ENCODE results near the gene HK1.

HK1 gene

DNA sequence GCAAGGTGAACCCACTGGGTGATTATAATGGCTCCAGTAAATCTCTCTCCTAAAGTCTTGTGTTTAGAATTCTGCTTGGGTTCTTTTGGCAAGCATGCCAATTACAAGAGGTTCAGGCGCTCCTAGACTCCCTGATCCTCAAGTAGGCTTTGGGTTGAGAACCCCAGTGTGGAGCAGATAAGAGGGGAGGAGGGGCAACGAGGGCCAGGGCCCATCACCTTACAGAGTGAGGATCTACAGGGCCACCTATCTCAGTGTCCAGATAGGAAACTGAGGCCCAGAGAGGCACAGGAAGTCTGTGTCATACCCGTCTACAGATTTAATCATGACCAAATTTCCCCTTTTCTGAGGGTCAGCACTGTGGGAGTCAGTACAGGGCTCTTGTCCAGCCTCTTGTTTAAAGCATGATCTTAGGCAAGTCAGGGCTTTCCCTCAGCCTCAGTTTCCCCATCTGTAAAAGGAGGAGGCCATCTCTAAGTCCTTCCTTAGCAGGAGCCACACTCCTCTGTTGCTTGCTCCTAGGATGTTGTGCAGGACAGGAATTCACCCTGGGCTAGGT is 134.0 kb downstream of the HK1 start:
- no peak for DNase-seq
- Histone ChIP-seq H3K4me2 (ENCODE audit: low read length) (no peak overlapping the region), H4K8ac (ENCODE audit: low read depth, low read length) (no peak overlapping the region), H2BK120ac (ENCODE audit: low read depth, low read length) (no peak overlapping the region), H3K36me3 (ENCODE audit: control insufficient read depth, insufficient read depth, low read length) (no peaks in the 10 kb centered on the region), H3K27ac (ENCODE audit: low read depth, low read length) (no peak overlapping the region), H2BK5ac (ENCODE audit: low read length) (no peak overlapping the region), H2BK15ac (replicated peaks; ENCODE audit: low read depth) (no peak overlapping the region), H3K4me1 (ENCODE audit: control insufficient read depth, low read depth, low read length) (no peaks in the 10 kb centered on the region), H3K23ac (ENCODE audit: low read length) (no peak overlapping the region), H3K4me3 (ENCODE audit: low read length) (no peak overlapping the region), H3K79me1 (ENCODE audit: low read length) (no peaks in the 10 kb centered on the region), H4K5ac (ENCODE audit: low read length) (no peak overlapping the region), H3K27me3 (ENCODE audit: insufficient read depth, low read length, poor library complexity) (no peaks in the 10 kb centered on the region), H3K9ac (ENCODE audit: low read length) (no peak overlapping the region), H2AK5ac (ENCODE audit: low read length) (no peak overlapping the region), H3K56ac (ENCODE audit: low read length) (no peak overlapping the region), H3K4ac (ENCODE audit: low read depth, low read length) (no peak overlapping the region), H3K79me2 (ENCODE audit: control insufficient read depth, insufficient read depth, low read length) (no peaks in the 10 kb centered on the region), H3K18ac (ENCODE audit: low read length) (no peak overlapping the region)
- no CpG with 5 or more reads among the region's 3 CpGs for WGBS (ENCODE audit: extremely low coverage, insufficient coverage, low lambda C conversion rate)

DNA sequence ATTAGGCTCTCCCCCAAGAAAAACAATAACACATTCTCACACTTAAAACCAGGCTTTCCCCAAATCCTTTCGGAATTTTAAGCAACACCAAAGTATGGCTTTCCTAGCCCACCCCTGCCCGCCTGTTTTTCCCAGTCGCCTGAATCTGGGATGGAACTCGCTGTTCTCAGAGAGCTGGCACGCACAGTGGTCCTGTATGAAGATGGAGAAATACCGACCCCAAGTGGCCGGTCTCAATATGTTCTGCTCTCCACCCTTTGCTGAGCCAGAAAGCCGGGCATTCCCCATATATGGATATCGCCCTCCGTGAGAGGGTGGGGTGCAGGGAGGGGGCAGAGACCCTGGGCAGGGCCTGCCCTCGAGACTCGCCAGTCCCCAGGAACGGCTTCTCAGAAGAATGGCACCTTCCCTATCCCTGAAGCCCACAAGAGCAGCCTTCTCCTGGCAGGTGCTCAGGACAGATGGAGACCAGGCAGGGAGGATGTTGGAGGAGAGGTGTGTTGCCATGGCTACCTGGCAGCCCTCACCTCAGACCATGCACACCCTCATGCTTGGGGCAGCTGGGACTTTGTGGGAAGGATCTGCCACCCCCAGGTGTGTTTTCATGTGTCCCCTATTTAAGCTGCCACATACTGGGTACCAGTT is 135.0 kb downstream of the HK1 start:
- H2BK15ac ChIP-seq (replicated peaks; ENCODE audit: low read depth): no peak overlapping the region
- H3K36me3 ChIP-seq (ENCODE audit: control insufficient read depth, insufficient read depth, low read length): no peaks in the 10 kb centered on the region
- no peak overlapping the region for H3K18ac ChIP-seq (ENCODE audit: low read length)
- H3K23ac ChIP-seq (ENCODE audit: low read length): no peak overlapping the region
- no peak overlapping the region for H3K27ac ChIP-seq (ENCODE audit: low read depth, low read length)
- no peak overlapping the region for H4K5ac ChIP-seq (ENCODE audit: low read length)
- H3K79me1 ChIP-seq (ENCODE audit: low read length): no peaks in the 10 kb centered on the region
- WGBS (ENCODE audit: extremely low coverage, insufficient coverage, low lambda C conversion rate): no CpG with 5 or more reads among the region's 13 CpGs
- no peaks in the 10 kb centered on the region for H3K79me2 ChIP-seq (ENCODE audit: control insufficient read depth, insufficient read depth, low read length)
- no peak overlapping the region for H3K4ac ChIP-seq (ENCODE audit: low read depth, low read length)
- peak; percentile 86 for DNase-seq
- H3K4me3 ChIP-seq (ENCODE audit: low read length): no peak overlapping the region
- H2AK5ac ChIP-seq (ENCODE audit: low read length): no peak overlapping the region
- H3K4me1 ChIP-seq (ENCODE audit: control insufficient read depth, low read depth, low read length): no peaks in the 10 kb centered on the region
- no peak overlapping the region for H2BK120ac ChIP-seq (ENCODE audit: low read depth, low read length)
- H4K8ac ChIP-seq (ENCODE audit: low read depth, low read length): no peak overlapping the region
- no peak overlapping the region for H2BK5ac ChIP-seq (ENCODE audit: low read length)
- H3K9ac ChIP-seq (ENCODE audit: low read length): no peak overlapping the region
- H3K56ac ChIP-seq (ENCODE audit: low read length): no peak overlapping the region
- no peak overlapping the region for H3K4me2 ChIP-seq (ENCODE audit: low read length)
- no peaks in the 10 kb centered on the region for H3K27me3 ChIP-seq (ENCODE audit: insufficient read depth, low read length, poor library complexity)

DNA sequence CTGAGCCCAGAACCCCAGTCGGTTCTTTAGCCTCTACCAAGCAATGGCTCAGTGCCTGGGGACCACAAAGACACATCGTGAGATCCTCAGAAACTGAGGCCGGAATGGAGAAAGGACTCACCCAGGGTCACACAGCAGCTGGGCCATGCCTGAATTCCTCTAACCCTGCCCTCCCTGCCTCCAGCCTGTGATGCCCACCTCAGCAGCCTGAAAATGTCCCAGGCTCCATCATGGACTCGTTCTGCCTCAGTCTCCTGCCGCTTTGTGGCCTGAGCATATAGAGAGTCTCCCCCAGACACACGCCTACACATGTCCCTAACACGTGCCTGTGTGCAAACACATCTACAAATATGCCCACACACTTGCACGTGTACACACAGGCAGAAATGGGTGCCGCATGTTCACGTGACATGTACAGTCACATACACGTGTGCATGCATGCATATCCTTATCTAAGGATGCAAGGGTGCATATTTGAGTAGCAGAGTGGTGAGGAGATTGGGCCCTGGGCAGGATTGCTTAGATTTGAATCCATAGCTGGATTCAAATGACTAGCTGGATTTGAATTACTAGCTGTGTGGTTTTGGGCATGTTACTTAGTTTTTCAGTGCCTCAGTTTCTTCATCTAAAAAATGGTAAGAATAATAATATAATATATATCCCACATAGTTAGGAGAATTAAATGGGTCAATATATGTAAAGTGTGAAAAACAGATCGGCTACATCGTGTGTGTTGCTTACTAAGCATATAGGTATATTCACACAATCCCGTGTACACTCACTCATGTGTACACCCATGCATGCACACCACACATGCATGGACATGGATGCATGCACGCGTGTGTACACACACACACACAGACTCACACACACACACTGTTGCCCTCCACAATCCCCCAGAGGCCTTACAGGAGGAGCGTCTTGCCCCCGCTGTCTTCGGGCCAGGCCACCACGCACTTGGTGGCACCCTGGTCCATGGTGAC is 136.0 kb downstream of the HK1 start:
- WGBS (ENCODE audit: extremely low coverage, insufficient coverage, low lambda C conversion rate): no CpG with 5 or more reads among the region's 20 CpGs
- H3K56ac ChIP-seq (ENCODE audit: low read length): no peak overlapping the region
- H3K27ac ChIP-seq (ENCODE audit: low read depth, low read length): no peak overlapping the region

DNA sequence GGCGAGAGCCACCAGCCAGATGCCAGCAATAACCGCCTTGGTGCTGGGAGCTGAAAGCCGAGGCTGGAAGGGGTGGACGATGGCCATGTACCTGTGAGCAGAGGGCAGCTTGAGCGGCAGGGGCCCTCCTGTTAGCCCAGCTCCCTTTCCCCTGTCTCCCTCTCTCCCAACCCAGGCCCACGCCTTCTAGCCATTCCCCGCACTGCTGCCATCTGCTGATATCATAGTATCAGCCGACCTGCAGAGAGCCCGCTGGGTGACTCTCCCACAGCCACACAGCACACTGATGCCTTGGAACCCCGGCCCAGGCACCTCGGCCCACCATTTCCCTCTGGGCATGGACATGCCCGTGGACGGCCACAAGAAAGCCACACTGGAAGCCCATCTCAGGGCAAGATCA is 136.8 kb downstream of the HK1 start:
- Histone ChIP-seq H3K18ac (ENCODE audit: low read length) (no peak overlapping the region), H3K27me3 (ENCODE audit: insufficient read depth, low read length, poor library complexity) (no peaks in the 10 kb centered on the region), H2AK5ac (ENCODE audit: low read length) (no peak overlapping the region), H2BK5ac (ENCODE audit: low read length) (no peak overlapping the region), H3K79me1 (ENCODE audit: low read length) (no peaks in the 10 kb centered on the region), H3K23ac (ENCODE audit: low read length) (no peak overlapping the region), H3K4me3 (ENCODE audit: low read length) (no peak overlapping the region), H3K4me1 (ENCODE audit: control insufficient read depth, low read depth, low read length) (no peaks in the 10 kb centered on the region), H3K4me2 (ENCODE audit: low read length) (no peak overlapping the region), H3K9ac (ENCODE audit: low read length) (no peak overlapping the region), H3K27ac (ENCODE audit: low read depth, low read length) (no peak overlapping the region), H2BK120ac (ENCODE audit: low read depth, low read length) (no peak overlapping the region), H3K56ac (ENCODE audit: low read length) (no peak overlapping the region), H3K79me2 (ENCODE audit: control insufficient read depth, insufficient read depth, low read length) (no peaks in the 10 kb centered on the region), H3K4ac (ENCODE audit: low read depth, low read length) (no peak overlapping the region), H2BK15ac (replicated peaks; ENCODE audit: low read depth) (no peak overlapping the region), H4K5ac (ENCODE audit: low read length) (no peak overlapping the region), H3K36me3 (ENCODE audit: control insufficient read depth, insufficient read depth, low read length) (no peaks in the 10 kb centered on the region), H4K8ac (ENCODE audit: low read depth, low read length) (no peak overlapping the region)
- WGBS (ENCODE audit: extremely low coverage, insufficient coverage, low lambda C conversion rate): no CpG with 5 or more reads among the region's 13 CpGs
- DNase-seq: no peak

More for the DNA sequence above, 136.0 kb downstream of the HK1 start:
- no peak overlapping the region for H3K23ac ChIP-seq (ENCODE audit: low read length)
- H3K4me1 ChIP-seq (ENCODE audit: control insufficient read depth, low read depth, low read length): no peaks in the 10 kb centered on the region
- no peak overlapping the region for H3K9ac ChIP-seq (ENCODE audit: low read length)
- no peak overlapping the region for H2BK5ac ChIP-seq (ENCODE audit: low read length)
- H3K18ac ChIP-seq (ENCODE audit: low read length): no peak overlapping the region
- no peak overlapping the region for H3K4ac ChIP-seq (ENCODE audit: low read depth, low read length)
- DNase-seq: no peak
- H4K8ac ChIP-seq (ENCODE audit: low read depth, low read length): no peak overlapping the region
- no peaks in the 10 kb centered on the region for H3K27me3 ChIP-seq (ENCODE audit: insufficient read depth, low read length, poor library complexity)
- no peaks in the 10 kb centered on the region for H3K36me3 ChIP-seq (ENCODE audit: control insufficient read depth, insufficient read depth, low read length)
- H3K79me2 ChIP-seq (ENCODE audit: control insufficient read depth, insufficient read depth, low read length): no peaks in the 10 kb centered on the region
- no peak overlapping the region for H3K4me2 ChIP-seq (ENCODE audit: low read length)
- H3K79me1 ChIP-seq (ENCODE audit: low read length): no peaks in the 10 kb centered on the region
- H2AK5ac ChIP-seq (ENCODE audit: low read length): no peak overlapping the region
- H2BK120ac ChIP-seq (ENCODE audit: low read depth, low read length): no peak overlapping the region
- no peak overlapping the region for H4K5ac ChIP-seq (ENCODE audit: low read length)
- H2BK15ac ChIP-seq (replicated peaks; ENCODE audit: low read depth): no peak overlapping the region
- no peak overlapping the region for H3K4me3 ChIP-seq (ENCODE audit: low read length)

DNA sequence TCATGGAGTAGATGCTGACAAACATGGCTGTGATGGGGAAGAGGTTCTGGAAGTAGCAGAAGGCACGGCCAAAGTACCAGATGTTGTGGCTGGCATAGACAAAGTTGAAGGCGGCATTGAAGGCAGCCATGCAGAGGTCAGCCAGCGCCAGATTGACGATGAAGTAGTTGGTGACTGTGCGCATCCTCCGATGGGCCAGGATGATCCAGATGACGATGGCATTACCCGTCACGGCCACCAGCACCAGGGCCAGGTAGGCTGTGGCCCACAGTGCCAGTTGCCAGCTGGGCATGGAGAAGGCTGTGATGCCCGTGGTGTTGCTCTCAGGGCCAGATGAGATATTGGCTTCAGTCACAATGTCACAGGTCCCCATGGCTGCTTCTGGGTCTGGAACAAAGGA is 137.7 kb downstream of the HK1 start:
- Histone ChIP-seq H3K4me3 (ENCODE audit: low read length) (no peak overlapping the region), H2BK15ac (replicated peaks; ENCODE audit: low read depth) (no peak overlapping the region), H3K18ac (ENCODE audit: low read length) (no peak overlapping the region), H3K79me1 (ENCODE audit: low read length) (no peaks in the 10 kb centered on the region), H3K27me3 (ENCODE audit: insufficient read depth, low read length, poor library complexity) (no peaks in the 10 kb centered on the region), H2BK120ac (ENCODE audit: low read depth, low read length) (no peak overlapping the region), H3K4ac (ENCODE audit: low read depth, low read length) (no peak overlapping the region), H3K79me2 (ENCODE audit: control insufficient read depth, insufficient read depth, low read length) (no peaks in the 10 kb centered on the region), H2AK5ac (ENCODE audit: low read length) (no peak overlapping the region), H3K36me3 (ENCODE audit: control insufficient read depth, insufficient read depth, low read length) (no peaks in the 10 kb centered on the region), H2BK5ac (ENCODE audit: low read length) (no peak overlapping the region), H3K4me2 (ENCODE audit: low read length) (no peak overlapping the region), H4K5ac (ENCODE audit: low read length) (no peak overlapping the region), H3K4me1 (ENCODE audit: control insufficient read depth, low read depth, low read length) (no peaks in the 10 kb centered on the region), H4K8ac (ENCODE audit: low read depth, low read length) (no peak overlapping the region), H3K27ac (ENCODE audit: low read depth, low read length) (no peak overlapping the region), H3K9ac (ENCODE audit: low read length) (no peak overlapping the region), H3K23ac (ENCODE audit: low read length) (no peak overlapping the region), H3K56ac (ENCODE audit: low read length) (no peak overlapping the region)
- DNase-seq: no peak
- no CpG with 5 or more reads among the region's 10 CpGs for WGBS (ENCODE audit: extremely low coverage, insufficient coverage, low lambda C conversion rate)

All from mesendoderm (in vitro differentiated cells).